ENCODE data around the gene UPP2.

The UPP2 gene

DNA sequence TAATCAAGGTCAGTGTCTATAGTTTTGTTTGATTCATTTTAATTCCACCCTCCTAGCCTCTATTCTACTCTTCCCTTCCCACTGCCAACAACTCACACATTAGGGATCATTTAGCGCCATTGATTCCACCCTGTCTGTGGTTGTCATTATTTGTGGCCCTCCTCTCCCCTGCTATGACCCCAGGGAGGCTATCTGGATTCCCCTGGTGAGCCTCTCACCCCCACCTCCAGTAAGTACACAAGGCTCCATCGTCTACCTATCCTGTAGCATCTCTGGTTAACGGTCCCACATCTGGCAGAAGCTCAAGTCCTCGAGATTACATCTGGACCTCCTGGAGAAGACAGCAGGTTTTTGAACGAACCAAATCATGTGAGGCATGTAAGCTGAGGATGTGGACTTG lies 27.4 kb downstream of the UPP2 start:
- Histone ChIP-seq H3K36me3 (ENCODE audit: insufficient read depth, low read depth, low read length) (no peaks in the 10 kb centered on the region), H3K4me3 (ENCODE audit: low read length) (no peak overlapping the region), H3K9ac (ENCODE audit: low read depth, low read length) (no peak overlapping the region), H3K27me3 (ENCODE audit: insufficient read depth, low read length) (no peaks in the 10 kb centered on the region), H3K4me1 (ENCODE audit: insufficient read depth, low read length) (peaks cover 4% of the 10 kb centered on the region; the same call in 1 of the 2 replicates), H3K9me3 (ENCODE audit: insufficient read depth, low read depth, low read length) (no peaks in the 10 kb centered on the region), H3K27ac (ENCODE audit: low read length) (no peak overlapping the region)

DNA sequence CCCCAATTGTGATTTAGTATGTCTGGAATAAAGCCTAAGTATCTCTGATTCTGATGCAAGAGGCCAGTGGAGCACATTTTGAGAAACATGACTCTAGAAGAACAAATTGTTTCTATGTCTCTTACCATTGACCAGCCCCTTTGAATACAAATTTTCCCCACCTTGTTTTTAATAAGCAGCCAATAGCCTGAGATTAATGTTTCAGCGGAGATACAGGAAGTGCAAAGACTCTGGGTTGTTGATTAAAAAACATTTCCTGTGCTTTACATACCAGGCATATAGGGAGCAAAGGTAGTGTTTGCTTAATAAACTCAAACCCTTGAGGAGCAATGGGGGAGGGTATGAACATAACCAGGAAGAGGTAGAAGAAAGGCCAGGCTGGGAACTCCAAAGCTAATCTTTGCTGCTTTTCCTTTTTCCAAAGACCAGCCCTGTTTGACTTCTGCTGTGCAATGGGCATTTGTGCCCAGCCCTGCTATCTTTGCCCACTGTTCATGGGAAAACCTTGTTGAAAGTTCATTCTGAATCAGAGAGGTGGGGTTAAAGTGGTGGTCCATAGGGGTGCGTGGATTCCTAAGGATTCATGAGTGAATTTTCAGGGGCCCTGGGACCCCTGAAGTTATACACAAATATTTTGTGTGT lies 29.3 kb downstream of the UPP2 start:
- Histone ChIP-seq H3K27ac (ENCODE audit: low read length) (no peak overlapping the region), H3K27me3 (ENCODE audit: insufficient read depth, low read length) (no peaks in the 10 kb centered on the region), H3K4me1 (ENCODE audit: insufficient read depth, low read length) (peaks cover 4% of the 10 kb centered on the region; the same call in 1 of the 2 replicates), H3K9me3 (ENCODE audit: insufficient read depth, low read depth, low read length) (no peaks in the 10 kb centered on the region), H3K4me3 (ENCODE audit: low read length) (no peak overlapping the region), H3K36me3 (ENCODE audit: insufficient read depth, low read depth, low read length) (no peaks in the 10 kb centered on the region), H3K9ac (ENCODE audit: low read depth, low read length) (no peak overlapping the region)

DNA sequence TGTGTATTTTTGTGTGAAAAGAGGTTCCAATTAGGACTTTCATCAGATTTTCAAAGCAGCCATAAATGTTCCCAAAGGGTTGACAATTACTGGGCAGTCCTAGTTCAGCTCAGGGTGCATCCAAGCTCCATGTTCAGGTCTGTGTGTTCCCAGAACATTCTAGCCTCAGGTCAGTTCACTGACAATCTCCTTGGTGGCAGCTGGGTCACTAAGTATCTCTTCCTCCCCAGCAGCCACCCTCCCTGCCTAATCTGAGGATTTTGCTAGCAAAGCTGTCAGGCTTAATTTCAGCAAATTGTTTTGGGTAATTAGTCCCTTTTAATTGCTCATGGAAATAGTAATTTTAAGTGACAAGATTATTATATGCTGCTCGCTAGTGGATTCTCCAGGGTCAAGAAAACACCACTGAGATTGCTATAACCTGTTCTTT lies 29.8 kb downstream of the UPP2 start:
- H3K9ac ChIP-seq (ENCODE audit: low read depth, low read length) = no peak overlapping the region
- H3K27ac ChIP-seq (ENCODE audit: low read length) = no peak overlapping the region
- no peaks in the 10 kb centered on the region for H3K36me3 ChIP-seq (ENCODE audit: insufficient read depth, low read depth, low read length)
- no peak overlapping the region for H3K4me3 ChIP-seq (ENCODE audit: low read length)
- H3K27me3 ChIP-seq (ENCODE audit: insufficient read depth, low read length) = no peaks in the 10 kb centered on the region
- peaks cover under 1% of the 10 kb centered on the region; the same call in 1 of the 2 replicates for H3K4me1 ChIP-seq (ENCODE audit: insufficient read depth, low read length)
- no peaks in the 10 kb centered on the region for H3K9me3 ChIP-seq (ENCODE audit: insufficient read depth, low read depth, low read length)

DNA sequence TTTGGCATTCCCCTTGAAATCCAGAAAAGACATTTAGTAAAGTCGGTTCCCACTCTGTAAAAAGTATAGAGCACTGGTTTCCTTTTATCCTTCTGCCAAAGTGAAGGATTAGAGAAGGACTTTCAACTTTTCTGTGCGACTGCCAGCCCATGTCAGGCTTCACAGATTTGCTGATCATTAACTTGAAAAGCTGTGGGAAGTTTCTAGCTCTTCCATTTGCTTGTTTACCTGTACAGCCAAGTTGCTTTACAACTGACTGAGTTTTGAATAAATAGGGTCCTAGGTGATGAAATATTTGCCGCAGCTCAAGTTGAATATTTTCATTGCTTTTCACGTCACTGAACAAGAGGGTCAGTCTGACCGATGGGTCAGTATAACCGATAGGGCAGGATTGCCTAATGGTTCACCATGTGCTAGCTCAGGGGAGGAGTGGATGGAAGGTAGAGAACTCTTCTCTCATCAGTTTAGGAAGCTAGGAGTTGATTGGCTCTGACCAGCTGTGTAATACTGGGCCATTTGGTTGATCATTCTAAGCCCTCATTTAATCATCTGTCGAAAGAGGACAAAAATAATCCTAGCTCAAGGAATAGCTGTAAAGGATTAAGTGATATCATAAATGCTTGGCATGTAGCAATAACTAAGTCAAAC lies 30.4 kb downstream of the UPP2 start:
- Histone ChIP-seq H3K27me3 (ENCODE audit: insufficient read depth, low read length) (no peaks in the 10 kb centered on the region), H3K9me3 (ENCODE audit: insufficient read depth, low read depth, low read length) (no peaks in the 10 kb centered on the region), H3K4me3 (ENCODE audit: low read length) (no peak overlapping the region), H3K4me1 (ENCODE audit: insufficient read depth, low read length) (no peaks in the 10 kb centered on the region), H3K36me3 (ENCODE audit: insufficient read depth, low read depth, low read length) (no peaks in the 10 kb centered on the region), H3K27ac (ENCODE audit: low read length) (no peak overlapping the region), H3K9ac (ENCODE audit: low read depth, low read length) (no peak overlapping the region)

DNA sequence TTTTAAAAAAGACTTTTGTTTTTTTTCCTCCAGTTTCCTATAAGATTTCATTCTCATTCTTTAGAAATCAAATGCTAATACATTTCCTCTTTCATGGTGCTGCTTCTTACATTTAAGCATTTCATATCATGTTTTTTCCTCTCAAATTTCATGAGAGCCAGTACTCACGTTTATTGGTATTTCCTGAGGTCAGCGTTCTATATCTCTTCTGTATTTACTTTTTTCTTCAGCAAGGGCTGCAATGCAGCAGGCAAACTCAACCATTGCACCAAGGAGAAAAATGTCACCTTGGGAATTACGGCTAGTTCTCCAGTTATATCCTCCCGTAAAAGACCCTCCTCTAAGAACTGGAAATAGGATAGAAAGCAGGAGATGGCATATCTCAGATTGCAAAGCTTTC lies 32.4 kb downstream of the UPP2 start:
- Histone ChIP-seq H3K27me3 (ENCODE audit: insufficient read depth, low read length) (no peaks in the 10 kb centered on the region), H3K4me1 (ENCODE audit: insufficient read depth, low read length) (no peaks in the 10 kb centered on the region), H3K9me3 (ENCODE audit: insufficient read depth, low read depth, low read length) (no peaks in the 10 kb centered on the region), H3K36me3 (ENCODE audit: insufficient read depth, low read depth, low read length) (no peaks in the 10 kb centered on the region), H3K27ac (ENCODE audit: low read length) (no peak overlapping the region), H3K9ac (ENCODE audit: low read depth, low read length) (no peak overlapping the region), H3K4me3 (ENCODE audit: low read length) (no peak overlapping the region)

DNA sequence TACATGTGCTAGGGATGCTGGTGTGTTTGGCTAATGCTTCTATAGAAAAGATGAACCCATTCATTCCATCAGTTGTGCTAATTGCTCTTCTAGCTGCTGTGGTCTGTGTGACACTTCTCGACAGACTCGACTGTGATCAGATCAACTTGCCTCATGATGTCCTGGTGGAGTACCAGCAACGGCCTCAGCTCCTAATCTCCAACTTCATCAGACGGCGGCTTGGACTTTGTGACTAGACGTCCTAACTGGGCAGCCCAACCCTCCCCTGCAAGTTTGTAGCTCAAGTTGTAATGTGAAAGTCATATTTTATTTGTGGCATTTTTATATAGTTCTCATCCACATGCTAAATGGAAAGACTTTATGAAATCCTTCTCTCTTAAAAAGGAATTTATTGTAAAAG lies 33.0 kb downstream of the UPP2 start:
- Histone ChIP-seq H3K9ac (ENCODE audit: low read depth, low read length) (no peak overlapping the region), H3K27ac (ENCODE audit: low read length) (no peak overlapping the region), H3K36me3 (ENCODE audit: insufficient read depth, low read depth, low read length) (no peaks in the 10 kb centered on the region), H3K27me3 (ENCODE audit: insufficient read depth, low read length) (no peaks in the 10 kb centered on the region), H3K9me3 (ENCODE audit: insufficient read depth, low read depth, low read length) (no peaks in the 10 kb centered on the region), H3K4me1 (ENCODE audit: insufficient read depth, low read length) (peaks cover 2% of the 10 kb centered on the region; the same call in 1 of the 2 replicates), H3K4me3 (ENCODE audit: low read length) (no peak overlapping the region)

DNA sequence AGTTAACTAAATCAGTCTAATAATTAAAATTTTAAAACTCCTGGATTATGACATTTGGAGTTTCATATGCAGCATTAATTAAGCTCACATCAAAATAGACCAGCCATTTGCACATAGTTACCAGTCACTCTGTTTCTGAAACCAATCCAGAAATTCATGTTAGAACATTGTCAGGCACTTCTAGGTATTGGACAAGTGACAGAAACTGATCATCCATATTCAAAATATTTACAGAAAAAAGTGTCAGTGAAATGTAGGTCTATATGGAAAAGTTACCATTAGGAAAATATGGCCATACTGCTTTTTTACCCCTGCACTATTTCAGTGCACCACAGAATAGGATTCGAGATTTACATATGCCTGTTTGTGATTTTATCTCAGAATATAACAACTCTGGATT lies 33.4 kb downstream of the UPP2 start:
- Histone ChIP-seq H3K4me1 (ENCODE audit: insufficient read depth, low read length) (peaks cover 2% of the 10 kb centered on the region; the same call in 1 of the 2 replicates), H3K27me3 (ENCODE audit: insufficient read depth, low read length) (no peaks in the 10 kb centered on the region), H3K36me3 (ENCODE audit: insufficient read depth, low read depth, low read length) (no peaks in the 10 kb centered on the region), H3K27ac (ENCODE audit: low read length) (no peak overlapping the region), H3K9ac (ENCODE audit: low read depth, low read length) (no peak overlapping the region), H3K4me3 (ENCODE audit: low read length) (no peak overlapping the region), H3K9me3 (ENCODE audit: insufficient read depth, low read depth, low read length) (no peaks in the 10 kb centered on the region)

DNA sequence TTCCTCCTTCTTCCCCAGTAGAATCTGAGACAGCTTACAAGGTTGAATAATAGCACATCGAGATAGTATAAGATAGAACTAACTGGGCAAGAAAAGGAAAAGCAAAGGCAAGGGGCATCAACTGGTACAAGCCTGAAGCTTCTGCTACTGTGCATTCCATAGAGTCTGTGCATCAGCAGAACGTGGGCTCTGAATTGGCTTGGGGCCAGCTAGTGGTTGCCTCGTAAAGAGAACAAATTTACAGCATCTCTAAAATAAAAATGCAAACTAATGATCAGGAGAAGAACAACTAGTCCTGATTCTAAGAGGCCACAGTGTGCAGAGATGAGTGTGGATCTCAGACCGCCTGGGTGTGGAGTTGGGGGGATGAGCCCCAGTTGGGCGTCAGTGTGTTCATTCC lies 36.6 kb downstream of the UPP2 start:
- Histone ChIP-seq H3K9ac (ENCODE audit: low read depth, low read length) (no peak overlapping the region), H3K27ac (ENCODE audit: low read length) (no peak overlapping the region), H3K27me3 (ENCODE audit: insufficient read depth, low read length) (no peaks in the 10 kb centered on the region), H3K4me3 (ENCODE audit: low read length) (no peak overlapping the region), H3K4me1 (ENCODE audit: insufficient read depth, low read length) (peaks cover 2% of the 10 kb centered on the region; the same call in 1 of the 2 replicates), H3K9me3 (ENCODE audit: insufficient read depth, low read depth, low read length) (no peaks in the 10 kb centered on the region), H3K36me3 (ENCODE audit: insufficient read depth, low read depth, low read length) (no peaks in the 10 kb centered on the region)

DNA sequence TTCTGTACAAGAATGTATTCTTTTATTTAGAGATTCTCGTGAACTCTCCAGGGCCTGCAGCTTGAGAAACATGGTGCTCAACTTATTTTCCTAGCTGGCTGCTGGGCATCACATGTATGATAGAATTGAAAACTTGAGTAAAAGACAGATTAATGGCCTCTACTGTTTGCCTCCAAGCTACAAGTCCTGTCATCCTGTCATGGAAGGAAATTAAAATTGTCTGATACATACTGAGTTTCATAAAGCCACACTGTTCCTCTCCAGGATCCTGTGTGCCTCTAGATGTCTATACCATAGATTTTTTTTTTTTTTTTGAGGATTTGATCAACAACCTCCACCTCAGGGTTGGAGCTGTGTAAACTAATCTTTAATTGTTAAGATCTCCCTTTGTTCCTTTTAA lies 38.5 kb downstream of the UPP2 start:
- H3K9ac ChIP-seq (ENCODE audit: low read depth, low read length) = no peak overlapping the region
- peaks cover 2% of the 10 kb centered on the region; the same call in 1 of the 2 replicates for H3K4me1 ChIP-seq (ENCODE audit: insufficient read depth, low read length)
- H3K36me3 ChIP-seq (ENCODE audit: insufficient read depth, low read depth, low read length) = no peaks in the 10 kb centered on the region
- H3K27me3 ChIP-seq (ENCODE audit: insufficient read depth, low read length) = no peaks in the 10 kb centered on the region
- no peak overlapping the region for H3K4me3 ChIP-seq (ENCODE audit: low read length)
- no peaks in the 10 kb centered on the region for H3K9me3 ChIP-seq (ENCODE audit: insufficient read depth, low read depth, low read length)
- no peak overlapping the region for H3K27ac ChIP-seq (ENCODE audit: low read length)

DNA sequence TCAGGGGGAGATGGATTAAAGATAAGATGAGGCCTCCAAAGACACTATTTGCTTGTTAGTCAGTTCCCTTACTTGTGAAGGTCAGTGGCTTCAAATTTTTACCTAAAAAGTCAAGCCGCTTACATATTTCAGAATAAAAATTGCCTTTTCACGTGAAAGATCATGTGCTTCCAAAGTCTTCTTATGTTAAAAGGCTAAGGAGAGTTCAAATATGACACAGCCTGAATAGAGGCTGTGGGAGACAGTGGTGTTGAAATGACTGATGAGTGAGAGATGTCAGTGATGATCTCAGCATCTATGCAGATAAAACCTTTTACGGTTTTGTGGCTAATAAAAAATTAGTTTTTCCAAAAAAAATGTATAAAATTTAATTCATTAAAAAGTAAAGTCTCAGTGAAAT lies 40.5 kb downstream of the UPP2 start:
- no peak overlapping the region for H3K9ac ChIP-seq (ENCODE audit: low read depth, low read length)
- no peaks in the 10 kb centered on the region for H3K27me3 ChIP-seq (ENCODE audit: insufficient read depth, low read length)
- H3K27ac ChIP-seq (ENCODE audit: low read length) = no peak overlapping the region
- no peaks in the 10 kb centered on the region for H3K36me3 ChIP-seq (ENCODE audit: insufficient read depth, low read depth, low read length)
- H3K4me1 ChIP-seq (ENCODE audit: insufficient read depth, low read length) = peaks cover 2% of the 10 kb centered on the region; the same call in 1 of the 2 replicates
- H3K9me3 ChIP-seq (ENCODE audit: insufficient read depth, low read depth, low read length) = no peaks in the 10 kb centered on the region
- no peak overlapping the region for H3K4me3 ChIP-seq (ENCODE audit: low read length)

DNA sequence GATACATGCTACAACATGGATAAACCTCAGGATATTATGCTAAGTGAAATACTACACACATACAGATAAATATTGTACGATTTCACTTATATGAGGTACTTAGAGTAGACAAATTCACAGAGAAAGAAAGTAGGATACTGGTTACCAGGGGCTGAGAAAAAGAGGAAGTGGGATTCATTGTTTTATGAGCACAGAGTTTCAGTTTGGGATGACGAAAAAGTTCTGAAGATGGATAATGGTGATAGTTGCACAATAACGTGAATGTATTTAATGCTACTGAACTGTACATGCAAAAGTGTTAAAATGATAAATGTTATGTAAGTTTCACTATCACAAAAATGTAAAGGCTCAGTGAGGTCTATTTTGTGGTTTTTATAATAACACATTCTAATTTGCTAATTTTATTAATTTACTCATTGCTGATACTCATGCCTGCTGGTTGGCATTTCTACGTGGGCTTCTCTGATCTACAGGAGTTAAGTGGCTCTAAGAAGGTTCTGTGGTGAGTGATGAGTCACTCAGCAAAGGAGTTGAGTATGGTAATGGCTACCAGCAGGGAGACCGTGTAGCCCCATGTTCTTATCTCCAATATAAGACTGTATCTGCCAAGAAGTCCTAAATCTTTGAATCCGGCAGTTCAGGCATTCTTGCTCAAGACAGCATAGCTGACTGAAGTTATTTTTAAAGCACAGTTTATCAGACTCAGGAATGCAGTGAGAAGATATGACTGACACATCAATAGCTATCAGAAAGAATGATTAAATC lies 41.1 kb downstream of the UPP2 start:
- Histone ChIP-seq H3K9ac (ENCODE audit: low read depth, low read length) (no peak overlapping the region), H3K4me3 (ENCODE audit: low read length) (no peak overlapping the region), H3K27me3 (ENCODE audit: insufficient read depth, low read length) (no peaks in the 10 kb centered on the region), H3K36me3 (ENCODE audit: insufficient read depth, low read depth, low read length) (no peaks in the 10 kb centered on the region), H3K4me1 (ENCODE audit: insufficient read depth, low read length) (peaks cover 2% of the 10 kb centered on the region; the same call in 1 of the 2 replicates), H3K9me3 (ENCODE audit: insufficient read depth, low read depth, low read length) (no peaks in the 10 kb centered on the region), H3K27ac (ENCODE audit: low read length) (no peak overlapping the region)

All from iPS-20b (cell line).